HL-60 (cell line): ENCODE data around the gene CCM2.

Experiments used
- POLR2AphosphoS5 ChIP-seq: IDR thresholded peaks from 2 replicates; pipeline ENCODE4 v1.6.1; 2012; ENCODE audit warnings: low read depth
- SPI1 ChIP-seq: IDR thresholded peaks from 2 replicates; pipeline ENCODE4 v1.6.1; 2012; ENCODE audit warnings: low read depth, mild to moderate bottlenecking, borderline replicate concordance
- TF ChIP-seq, protein P1 (sequence below): IDR thresholded peaks from one replicate; pipeline ENCODE4 v1.5.1; 2011; ENCODE audit warnings: low read length, control low read depth, inconsistent platforms; ENCODE audit not compliant: insufficient read depth
- TF ChIP-seq, protein P2 (sequence below): IDR thresholded peaks from 2 replicates; pipeline ENCODE4 v1.6.1; 2012; ENCODE audit warnings: low read depth; ENCODE audit not compliant: insufficient replicate concordance

DNA sequence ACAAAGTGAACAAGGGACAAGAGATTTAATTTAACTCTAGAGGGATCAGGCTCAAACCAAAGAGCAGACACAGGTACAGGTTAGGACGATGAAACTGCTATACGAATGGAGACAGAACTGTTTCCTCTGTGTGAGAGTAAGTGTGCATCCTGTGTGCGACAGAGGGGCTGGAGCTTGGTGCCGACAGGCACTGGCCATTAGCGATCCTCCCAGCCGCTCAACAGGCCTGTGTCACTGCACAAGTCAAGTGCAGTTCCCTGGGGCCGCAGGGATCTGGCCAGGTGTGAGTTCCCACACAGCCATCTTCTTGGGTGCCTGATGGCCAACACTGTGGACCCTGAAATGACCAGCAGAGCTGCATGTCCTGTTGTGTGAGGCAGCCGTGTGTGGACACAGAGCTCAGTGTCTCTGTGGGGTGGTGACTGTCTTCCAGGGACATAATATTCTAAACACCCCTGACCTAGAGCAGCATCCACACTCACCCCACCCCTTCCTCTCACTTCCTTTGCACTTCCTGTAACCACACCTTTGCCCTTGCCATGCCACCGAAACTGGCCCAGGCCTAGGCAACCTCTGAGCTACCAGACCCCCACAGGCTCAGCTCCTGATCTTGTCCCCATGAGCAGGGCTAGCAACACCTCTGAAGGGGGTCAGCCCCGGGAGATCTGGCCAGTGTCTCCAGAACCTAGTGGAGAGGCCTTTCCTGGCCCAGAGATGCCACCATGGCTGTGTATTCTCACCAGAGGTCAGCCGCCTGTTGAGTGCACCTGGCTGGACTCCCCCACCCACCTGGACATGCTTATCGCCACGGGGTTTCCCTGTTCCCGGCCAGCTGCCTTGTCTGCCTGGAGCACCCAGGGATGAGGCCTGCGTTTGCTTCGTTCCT is 123.2 kb downstream of the CCM2 start:
- TF ChIP-seq, protein P1, sequence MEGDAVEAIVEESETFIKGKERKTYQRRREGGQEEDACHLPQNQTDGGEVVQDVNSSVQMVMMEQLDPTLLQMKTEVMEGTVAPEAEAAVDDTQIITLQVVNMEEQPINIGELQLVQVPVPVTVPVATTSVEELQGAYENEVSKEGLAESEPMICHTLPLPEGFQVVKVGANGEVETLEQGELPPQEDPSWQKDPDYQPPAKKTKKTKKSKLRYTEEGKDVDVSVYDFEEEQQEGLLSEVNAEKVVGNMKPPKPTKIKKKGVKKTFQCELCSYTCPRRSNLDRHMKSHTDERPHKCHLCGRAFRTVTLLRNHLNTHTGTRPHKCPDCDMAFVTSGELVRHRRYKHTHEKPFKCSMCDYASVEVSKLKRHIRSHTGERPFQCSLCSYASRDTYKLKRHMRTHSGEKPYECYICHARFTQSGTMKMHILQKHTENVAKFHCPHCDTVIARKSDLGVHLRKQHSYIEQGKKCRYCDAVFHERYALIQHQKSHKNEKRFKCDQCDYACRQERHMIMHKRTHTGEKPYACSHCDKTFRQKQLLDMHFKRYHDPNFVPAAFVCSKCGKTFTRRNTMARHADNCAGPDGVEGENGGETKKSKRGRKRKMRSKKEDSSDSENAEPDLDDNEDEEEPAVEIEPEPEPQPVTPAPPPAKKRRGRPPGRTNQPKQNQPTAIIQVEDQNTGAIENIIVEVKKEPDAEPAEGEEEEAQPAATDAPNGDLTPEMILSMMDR = no peak
- TF ChIP-seq, protein P2, sequence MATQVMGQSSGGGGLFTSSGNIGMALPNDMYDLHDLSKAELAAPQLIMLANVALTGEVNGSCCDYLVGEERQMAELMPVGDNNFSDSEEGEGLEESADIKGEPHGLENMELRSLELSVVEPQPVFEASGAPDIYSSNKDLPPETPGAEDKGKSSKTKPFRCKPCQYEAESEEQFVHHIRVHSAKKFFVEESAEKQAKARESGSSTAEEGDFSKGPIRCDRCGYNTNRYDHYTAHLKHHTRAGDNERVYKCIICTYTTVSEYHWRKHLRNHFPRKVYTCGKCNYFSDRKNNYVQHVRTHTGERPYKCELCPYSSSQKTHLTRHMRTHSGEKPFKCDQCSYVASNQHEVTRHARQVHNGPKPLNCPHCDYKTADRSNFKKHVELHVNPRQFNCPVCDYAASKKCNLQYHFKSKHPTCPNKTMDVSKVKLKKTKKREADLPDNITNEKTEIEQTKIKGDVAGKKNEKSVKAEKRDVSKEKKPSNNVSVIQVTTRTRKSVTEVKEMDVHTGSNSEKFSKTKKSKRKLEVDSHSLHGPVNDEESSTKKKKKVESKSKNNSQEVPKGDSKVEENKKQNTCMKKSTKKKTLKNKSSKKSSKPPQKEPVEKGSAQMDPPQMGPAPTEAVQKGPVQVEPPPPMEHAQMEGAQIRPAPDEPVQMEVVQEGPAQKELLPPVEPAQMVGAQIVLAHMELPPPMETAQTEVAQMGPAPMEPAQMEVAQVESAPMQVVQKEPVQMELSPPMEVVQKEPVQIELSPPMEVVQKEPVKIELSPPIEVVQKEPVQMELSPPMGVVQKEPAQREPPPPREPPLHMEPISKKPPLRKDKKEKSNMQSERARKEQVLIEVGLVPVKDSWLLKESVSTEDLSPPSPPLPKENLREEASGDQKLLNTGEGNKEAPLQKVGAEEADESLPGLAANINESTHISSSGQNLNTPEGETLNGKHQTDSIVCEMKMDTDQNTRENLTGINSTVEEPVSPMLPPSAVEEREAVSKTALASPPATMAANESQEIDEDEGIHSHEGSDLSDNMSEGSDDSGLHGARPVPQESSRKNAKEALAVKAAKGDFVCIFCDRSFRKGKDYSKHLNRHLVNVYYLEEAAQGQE = no peak
- TF ChIP-seq SPI1 (no peak), POLR2AphosphoS5 (no peak)
